ENCODE measurements around the gene GTF3C4.
"Not testable (repeated sequence)": the region's sequence is repeated elsewhere in the genome, so short reads cannot be mapped to it uniquely, and the experiment has no call there.

The GTF3C4 gene

GRCh38 chr9:132702254-132702653, 32.0 kb downstream of the GTF3C4 start:
- no peak for DNase-seq (ENCODE audit: low read depth)

- no peak for DNase-seq (ENCODE audit: low read depth)
Measured at GRCh38 chr9:132703336-132703735, 33.1 kb downstream of the GTF3C4 start.

- no peak for DNase-seq (ENCODE audit: low read depth)
Measured at GRCh38 chr9:132708239-132708638, 38.0 kb downstream of the GTF3C4 start.

DNA sequence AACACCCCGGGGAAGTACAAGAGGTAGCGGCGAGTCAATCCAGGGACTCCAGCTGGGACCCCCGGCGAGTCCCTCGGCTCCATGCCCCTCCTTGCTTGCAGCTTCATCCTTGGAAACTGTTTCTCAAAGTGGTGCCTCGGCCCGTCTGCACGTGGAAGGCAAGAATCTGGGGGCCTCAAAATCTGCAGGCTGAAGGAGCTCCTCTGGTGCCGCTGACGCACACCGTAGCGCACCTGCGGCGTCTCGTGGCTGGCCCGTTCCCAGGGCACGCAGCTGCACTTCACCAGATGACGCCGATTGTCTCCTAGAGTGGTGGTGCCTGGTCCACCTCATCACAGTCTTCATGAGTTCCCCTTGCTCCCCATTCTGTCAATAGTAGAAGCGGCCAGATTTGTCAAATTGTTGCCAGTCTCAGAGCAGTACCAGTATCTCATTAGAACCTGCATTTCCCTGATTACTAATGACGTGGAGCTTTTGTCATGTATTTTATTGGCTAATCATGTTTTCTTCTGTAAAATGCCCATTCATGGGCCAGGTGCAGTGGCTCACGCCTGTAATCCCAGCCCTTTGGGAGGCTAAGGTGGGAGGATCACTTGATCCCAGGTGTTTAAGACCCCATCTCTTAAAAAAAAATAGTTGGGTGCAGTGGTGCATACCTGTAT, 38.6 kb downstream of the GTF3C4 start:
- no peak for DNase-seq (ENCODE audit: low read depth)

DNA sequence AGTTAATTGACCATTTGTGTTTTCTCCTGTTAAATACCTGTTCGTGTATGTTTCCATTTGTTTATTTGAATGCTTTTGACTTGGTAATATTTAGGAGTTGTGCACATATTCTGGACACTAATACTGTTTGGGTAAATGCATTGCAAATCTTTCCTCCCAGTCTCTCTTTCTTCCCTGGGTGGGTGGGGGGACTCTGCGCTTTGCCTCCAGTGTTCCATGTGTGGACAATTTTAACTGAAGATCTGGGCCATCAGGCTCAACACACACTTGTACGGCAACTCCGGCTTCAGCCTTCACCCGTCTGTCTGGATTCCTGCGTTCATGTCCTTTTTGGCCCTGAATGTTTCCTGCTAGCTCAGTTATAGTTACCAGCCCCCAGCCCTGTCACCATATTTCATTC, 40.1 kb downstream of the GTF3C4 start:
- no peak for DNase-seq (ENCODE audit: low read depth)

DNA sequence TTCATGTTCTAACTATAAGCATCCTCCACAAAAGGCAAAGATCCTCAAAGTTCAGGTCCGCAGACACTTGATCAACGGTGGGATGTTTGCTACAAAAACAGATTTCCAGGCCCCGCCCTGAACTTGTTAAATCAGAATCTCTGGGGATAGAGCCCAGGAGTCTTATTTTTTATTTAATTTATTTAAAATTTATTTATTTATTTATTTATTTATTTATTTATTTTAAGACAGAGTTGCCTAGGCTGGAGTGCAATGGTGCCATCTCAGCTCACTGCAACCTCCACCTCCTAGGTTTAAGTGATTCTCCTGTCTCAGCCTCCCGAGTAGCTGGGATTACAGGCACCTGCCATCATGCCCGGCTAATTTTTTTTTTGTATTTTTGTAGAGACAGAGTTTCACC, 40.9 kb downstream of the GTF3C4 start:
- not testable (repeated sequence) for DNase-seq (ENCODE audit: low read depth)

GRCh38 chr9:132711846-132712245, 41.6 kb downstream of the GTF3C4 start:
- no peak for DNase-seq (ENCODE audit: low read depth)

DNA sequence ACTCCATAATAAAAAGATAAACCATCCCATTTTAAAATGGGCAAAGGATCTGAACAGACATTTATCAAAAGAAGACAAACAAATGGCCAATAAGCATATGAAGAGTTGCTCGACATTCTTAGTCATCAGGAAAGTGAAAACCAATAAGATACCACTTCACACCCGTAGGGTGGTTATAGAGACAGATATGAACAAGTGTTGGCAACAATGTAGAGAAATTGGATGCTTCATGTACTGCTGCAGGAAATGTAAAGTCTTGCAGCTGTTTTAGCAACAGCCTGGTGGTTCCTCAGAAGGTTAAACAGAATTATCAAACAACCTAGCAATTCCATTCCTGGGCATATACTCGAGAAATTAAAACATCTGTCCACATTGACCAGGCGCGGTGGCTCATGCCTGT, 42.5 kb downstream of the GTF3C4 start:
- no peak for DNase-seq (ENCODE audit: low read depth)

- DNase-seq (ENCODE audit: low read depth) = no peak
Measured at GRCh38 chr9:132716007-132716406, 45.7 kb downstream of the GTF3C4 start.

DNA sequence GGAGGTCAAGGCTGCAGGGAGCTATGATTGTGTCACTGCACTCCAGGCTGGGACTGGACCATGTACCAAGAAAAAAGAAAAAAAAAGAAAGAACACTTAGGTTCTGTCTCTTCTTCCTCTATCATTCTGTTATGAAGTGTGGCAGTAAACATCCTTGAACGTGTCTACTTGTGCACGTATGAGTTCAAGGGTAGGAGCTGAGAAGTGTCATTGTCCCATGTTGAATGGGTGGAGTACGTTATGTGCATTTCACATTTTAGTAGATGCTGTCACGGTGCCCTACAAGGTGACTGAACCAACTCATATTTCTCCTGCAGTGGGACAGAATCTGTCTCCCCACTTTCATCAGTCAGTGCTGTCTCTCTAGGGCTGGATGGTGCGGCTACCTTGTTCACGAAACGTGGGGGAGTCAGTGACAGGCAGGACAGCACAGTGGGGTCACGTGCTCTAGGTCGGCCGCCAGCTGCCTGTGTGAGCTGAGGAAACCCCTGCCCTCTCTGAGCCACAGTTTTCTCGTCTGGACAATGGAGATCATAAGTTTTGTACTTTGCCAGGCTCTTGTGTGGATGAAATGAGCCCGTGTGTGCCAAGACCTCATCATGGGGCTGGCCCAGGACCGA, 47.2 kb downstream of the GTF3C4 start:
- no peak for DNase-seq (ENCODE audit: low read depth)

DNA sequence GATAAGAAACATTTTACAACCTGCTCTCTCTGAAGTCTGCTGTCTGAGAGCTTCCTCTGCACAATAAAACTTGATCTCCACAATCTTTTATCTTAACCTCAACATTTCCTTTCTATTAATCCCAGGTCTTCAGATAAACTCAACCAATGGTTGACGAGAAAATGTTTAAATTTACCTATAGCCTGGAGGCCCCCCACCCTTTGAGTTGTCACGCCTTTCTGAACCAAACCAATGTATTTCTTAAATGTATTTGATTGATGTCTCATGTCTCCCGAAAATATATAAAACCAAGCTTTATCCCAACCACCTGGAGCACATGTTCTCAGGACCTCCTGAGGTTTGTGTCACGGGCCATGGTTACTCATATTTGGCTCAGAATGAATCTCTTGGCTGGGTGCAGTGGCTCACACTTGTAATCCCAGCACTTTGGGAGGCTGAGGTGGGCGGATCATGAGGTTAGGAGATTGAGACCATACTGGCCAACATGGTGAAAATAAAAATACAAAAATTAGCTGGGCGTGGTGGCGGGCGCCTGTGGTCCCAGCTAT, 48.2 kb downstream of the GTF3C4 start:
- not testable (repeated sequence) for DNase-seq (ENCODE audit: low read depth)

GRCh38 chr9:132721661-132722060, 51.4 kb downstream of the GTF3C4 start:
- no peak for DNase-seq (ENCODE audit: low read depth)

DNA sequence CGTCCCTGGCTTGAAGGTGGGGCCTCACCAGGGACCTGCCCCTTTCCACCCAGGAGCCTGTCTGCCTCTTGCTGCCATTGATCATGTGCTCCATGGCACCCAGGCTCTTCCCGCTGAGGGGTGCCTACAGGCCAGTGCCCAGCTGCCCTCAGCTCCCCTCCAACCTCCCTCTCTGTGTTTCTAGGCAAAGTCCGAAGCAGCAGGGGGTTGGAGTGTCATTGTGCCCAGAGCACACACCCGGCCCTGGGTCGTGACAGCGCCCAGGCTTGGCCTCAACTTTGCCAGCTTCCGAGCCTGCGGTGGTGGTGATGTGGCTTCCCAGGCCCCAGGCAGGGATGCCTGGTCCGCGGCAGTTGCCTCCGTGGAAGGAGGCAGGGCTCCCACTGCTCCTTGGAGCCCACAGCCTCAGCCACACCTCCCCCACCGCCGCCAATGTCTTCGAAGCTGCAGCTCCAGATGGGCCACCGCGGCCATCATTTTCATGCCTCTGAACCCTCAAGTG, 52.4 kb downstream of the GTF3C4 start:
- DNase-seq (ENCODE audit: low read depth) = no peak

GRCh38 chr9:132723809-132724208, 53.5 kb downstream of the GTF3C4 start:
- no peak for DNase-seq (ENCODE audit: low read depth)

- DNase-seq (ENCODE audit: low read depth) = no peak
Measured at GRCh38 chr9:132725306-132725705, 55.0 kb downstream of the GTF3C4 start.

GRCh38 chr9:132726576-132727130, 56.4 kb downstream of the GTF3C4 start:
- no peak for DNase-seq (ENCODE audit: low read depth)

DNA sequence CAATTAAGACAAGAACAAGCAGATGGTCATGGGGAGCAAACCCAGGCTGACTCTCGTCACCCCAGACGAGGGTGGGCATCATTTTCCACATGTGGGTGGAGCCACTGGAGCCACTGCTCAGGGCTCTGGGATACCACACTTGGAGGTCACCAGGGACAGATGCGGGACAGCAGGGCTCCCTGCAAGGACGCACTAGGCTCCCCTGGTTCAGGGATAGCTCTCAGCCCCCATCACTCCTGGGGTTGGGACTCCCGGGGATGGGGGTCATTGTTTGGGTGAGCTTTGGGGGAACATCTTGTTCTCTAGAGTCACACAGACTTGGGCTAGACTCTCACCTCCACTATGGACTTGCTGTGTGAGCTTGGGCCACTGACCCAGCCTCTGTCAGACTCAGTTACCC, 57.8 kb downstream of the GTF3C4 start:
- DNase-seq (ENCODE audit: low read depth) = no peak

DNA sequence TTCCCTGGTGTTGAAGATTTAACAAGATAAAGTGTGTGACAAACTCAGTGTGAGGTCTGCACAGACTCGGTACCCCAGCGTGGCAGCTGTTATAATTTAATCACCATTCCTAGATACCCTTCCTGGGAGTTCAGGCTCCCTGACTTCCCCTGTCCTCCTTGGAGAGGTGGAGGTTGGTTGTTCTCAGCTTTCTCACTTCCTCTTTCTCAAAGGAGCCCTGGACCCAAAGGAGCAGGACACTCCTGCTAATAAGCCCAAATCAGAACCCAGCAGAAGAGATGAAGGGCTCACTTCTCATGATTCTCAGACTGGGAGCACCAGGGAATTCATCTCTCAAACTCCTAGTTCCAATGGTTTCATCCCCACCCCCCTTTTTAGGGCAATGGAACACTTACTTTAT, 58.2 kb downstream of the GTF3C4 start:
- DNase-seq (ENCODE audit: low read depth) = no peak

DNA sequence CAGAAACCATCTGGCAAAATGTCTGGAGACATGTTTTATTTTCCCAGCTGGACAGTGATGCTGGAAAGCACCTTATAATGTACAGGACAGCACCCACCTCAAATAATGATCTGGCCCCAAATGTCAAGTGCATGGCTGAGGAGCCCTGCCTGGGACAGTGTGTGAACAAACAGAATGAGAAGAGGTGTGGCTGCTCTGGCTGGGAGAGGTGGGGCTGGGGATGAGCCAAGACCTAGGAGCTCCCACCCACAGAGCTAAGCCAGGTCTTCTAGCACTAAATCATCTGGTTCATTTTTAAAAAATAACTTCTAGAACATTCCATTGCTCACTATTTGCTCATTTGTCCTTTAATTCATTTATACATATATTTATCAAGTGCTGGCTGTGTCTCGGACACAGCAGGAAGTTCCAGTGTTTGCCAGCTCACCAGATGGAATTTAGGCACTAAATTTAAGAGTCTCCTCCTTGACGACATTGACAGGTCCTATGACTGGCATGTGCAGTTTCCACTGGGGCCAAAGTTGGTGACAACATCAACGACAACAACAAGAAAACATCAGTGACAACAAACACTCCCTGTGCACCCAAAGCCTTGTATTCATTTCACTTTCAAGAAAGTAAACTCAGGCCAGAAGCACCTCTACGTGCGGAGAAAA, 59.1 kb downstream of the GTF3C4 start:
- DNase-seq (ENCODE audit: low read depth) = no peak

DNA sequence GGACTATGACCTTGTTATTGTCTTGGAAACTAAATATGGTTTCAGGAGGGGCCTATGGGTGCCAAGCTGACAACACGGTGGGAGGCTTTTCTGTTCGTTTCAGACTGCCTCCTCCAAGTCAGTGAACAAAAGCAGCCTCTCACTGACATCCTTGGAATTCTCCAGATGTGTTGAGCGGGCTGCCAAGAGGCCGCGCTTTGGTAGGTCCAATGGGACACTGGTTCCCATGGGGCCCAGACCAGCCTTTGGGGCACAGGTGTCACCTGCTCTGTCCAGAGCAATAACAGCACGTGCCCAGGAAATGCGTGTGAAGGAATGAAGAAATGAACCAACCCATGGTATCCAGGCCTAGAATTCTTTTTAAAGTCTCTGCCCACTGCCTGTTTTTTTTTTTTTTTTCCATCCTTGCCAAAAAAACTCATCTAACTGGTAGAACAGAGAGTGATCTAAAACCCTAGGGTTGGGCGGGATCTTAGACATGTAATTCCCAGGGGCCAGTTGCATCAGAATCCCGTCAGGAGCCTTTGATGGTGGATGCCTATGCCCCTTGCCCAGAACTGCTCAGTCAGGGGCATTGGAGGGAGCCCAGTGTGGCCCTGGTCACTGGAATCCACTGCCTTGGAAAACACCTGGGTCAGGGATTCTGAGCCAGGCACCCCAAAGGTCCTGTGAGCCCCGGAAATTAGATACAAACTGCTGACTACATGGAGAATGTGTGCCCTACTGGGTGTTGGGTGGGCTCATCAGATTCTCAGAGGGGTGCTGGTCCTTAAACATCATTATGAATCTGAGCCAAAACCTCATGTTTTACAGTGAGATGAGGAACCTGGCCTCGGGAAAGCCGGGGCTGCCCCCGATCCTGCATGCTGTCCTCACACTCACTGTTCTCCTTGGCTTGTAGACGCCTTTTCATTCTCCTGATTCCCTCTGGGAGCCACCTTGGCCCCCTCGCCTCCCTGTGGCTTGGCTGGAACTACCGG, 60.1 kb downstream of the GTF3C4 start:
- no peak for DNase-seq (ENCODE audit: low read depth)

DNA sequence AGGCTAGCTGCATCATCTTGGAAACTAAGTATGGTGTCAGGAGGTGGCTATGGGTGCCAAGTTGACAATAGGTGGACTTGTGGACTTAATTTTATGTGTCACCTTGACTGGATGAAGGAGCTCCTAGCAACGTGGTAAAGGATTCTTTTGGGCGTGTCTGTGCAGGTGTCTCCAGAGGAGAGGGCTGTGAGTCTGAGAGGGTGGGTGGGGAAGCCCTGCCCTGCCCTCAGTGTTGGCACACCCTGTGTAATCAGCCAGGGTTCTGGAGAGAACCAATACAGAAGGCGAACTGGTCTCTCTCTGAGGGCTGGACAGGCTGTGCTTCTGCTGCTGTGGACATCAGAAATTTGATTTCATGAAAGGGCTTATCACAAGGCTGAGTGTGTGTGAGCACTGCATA, 61.0 kb downstream of the GTF3C4 start:
- DNase-seq (ENCODE audit: low read depth) = no peak
